ENCODE measurements around the gene ERAL1.
A peak's percentile ranks its signal among the peaks of the same experiment; 100 is the strongest.
"Not testable (repeated sequence)": the region's sequence is repeated elsewhere in the genome, so short reads cannot be mapped to it uniquely, and the experiment has no call there.

The ERAL1 gene

DNA sequence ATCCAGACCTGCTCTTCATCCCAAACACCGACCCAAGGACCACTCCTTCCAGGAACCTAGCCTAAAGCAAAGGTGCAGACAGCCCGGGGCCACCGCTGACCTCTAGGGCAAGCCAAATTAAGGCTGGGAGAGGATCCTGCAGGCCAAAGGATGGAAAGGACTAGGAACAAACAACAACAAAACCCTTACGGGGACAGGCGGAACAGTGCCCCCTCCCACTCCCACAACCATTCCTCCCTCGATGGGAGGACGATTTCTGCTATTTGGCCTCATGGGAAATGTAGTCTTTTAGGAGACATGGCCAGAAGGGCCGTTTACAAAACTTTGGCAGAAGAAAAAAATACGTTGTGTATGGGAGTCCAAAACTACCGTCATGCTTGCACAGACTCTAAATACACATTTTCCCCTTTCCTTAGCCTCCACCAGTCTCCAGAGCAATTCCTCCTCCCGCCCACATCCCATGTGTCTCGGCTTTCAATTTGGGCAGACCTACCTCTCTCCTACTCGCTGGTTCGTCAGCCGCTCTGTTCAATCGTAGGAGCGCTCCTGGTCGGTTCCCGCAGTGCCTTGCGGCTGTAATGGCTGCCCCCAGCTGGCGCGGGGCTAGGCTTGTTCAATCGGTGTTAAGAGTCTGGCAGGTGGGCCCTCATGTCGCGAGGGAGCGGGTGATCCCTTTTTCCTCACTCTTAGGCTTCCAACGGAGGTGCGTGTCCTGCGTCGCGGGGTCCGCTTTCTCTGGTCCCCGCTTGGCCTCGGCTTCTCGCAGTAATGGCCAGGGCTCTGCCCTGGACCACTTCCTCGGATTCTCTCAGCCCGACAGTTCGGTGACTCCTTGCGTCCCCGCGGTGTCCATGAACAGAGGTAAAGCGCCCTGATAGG is at the start of gene ERAL1:
Gene ERAL1 (plus strand): TSS at position 560 of the 879 bp plus-strand sequence. CDS start 19 bp downstream, at position 579.
- DNase-seq: peak; percentile 79

DNA sequence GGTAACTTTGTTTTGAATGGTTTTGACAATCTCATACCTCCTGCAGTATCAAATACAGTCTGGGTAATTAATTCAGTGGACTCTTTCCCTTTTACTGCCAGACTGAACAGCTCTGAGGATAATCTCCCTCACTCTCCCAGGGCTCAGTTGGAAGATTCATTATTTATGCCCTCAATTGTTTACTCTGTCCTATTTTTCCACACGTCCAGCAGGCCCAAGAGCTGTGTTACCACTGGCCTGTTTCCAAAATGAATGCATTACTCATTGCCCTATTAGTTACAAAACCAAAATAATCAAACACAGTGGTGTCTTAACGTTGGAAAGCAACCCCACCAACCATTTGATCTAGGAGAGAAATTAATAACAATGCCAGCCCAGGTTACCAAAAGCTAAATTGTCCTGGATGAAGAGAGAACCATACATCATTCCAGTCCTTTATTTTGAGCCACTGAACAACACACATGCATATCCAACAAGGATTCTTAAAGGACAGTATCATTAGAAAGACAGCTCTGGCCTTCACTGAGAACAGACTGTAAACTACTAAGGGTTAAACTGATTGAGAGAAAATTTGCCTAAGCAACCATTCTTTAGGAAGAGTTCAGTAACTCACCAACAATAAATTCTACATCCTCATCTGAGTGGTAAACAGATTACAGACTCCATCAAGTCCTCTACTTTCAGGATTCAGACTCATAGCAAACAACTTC is 46.7 kb upstream of the ERAL1 start:
- DNase-seq: no peak

DNA sequence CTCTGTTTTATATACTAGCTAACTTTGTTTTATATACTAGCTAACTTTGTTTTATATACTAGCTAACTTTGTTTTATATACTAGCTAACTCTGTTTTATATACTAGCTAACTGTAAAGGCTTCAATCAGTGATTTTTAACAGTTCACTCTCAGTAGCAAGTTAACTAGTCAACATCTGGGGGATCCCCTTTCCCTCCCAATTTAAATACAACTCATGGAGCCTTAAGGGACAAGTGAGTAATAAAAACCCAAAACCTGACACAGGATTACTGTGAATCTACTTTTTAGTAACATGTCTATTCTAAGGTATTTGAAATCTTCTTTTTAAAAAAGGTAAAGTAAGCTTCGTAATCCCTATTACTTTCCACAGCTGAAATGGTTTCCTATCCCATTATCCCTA is 44.4 kb upstream of the ERAL1 start:
- no peak for DNase-seq

DNA sequence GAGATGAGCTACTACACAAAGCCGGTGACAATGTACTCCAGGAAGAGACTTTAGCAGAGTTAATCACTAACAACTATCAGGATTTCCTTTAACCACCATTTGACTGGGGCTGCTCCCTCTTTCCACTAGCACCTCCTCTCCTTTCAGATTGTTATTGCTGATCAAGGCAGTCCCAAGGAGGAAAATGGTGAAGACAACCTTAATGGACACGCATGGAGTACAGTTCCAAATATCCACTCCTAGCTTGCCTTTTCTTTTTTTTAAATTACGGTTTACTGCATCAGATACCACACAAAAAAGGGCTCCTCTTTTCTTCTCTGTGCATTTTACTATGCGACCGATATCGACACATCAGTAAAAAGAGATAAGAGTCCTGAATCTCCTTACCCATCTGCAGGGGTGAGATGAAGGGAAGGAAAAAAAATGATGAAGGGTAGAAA is 43.1 kb upstream of the ERAL1 start:
- no peak for DNase-seq

DNA sequence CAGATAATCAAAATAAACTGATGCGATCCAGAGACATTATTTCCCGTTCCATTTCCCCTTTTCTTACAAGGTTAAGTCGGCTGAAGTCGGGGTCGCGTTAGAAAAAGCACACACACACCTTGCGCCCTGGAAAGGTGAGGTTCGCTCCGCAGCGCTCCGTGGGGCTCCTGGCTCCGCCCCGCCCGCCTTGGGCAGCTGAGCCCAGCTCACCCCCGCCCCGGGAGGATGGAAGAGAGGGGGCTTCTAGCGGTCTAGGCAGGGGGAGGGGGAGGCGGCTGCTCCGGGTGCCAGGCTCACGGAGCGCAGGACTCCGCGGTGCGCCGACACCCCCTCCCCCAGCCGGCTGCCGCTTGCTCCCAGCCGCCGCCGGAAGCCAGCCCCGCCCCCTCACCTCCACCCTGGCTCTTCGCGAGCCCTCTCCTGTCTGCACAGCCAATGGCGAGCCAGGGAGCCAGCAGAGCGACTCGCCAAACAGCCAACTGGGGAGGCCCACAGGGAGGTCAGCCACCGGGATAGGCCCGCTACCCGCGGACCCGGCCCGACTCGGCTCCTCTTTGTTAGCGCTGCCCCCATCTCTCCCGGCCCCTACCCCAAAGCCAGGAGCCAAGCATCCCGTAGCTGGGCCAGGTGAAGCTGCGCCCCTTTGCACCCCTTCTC is 42.6 kb upstream of the ERAL1 start:
- DNase-seq: peak; percentile 95

DNA sequence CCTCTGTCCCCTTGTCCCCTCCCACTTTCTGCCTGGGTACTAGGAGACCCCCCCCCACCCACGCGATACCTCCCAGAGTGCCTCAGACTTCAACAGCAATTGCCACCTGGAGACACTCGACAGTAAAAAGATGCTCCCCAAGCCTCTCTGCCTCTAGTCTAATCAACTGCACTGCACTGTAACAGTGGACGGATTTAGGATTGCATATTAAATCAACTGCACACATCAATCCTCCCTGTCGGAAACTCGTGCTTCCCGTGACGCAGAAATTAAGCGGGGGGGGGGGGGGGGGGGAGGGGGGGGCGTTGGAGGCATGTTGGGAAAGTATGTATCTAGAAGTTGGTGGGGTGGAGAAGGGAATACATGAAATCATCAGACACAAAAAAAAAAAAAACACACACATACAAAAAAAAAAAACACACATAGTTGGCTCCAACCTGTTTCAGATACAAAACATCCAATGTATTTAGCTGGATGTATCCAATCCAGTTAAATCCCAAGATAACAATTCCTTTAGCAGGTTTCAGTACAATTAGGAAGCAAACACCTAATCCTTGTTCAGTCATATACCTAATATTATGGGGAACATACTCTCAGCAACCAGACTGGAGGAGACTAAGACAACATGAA is 42.0 kb upstream of the ERAL1 start:
- DNase-seq: no peak

DNA sequence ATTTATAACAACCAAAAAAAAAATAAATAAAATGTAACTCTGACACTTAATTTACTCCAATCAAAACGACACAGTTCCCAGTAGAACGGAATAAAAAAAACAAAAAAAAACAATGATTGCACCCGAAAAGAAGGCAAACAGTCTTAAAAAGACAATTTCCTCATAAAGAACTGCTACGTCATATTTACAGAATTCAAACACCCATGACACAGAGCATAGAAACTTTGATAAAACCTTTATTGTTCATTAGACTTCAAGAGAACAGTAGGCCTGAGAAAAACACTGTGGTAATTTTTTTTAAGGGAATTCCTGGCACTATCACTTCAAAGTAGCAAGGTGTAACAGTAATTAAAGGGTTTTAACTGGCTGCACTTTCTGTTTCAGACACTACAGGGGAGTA is 38.3 kb upstream of the ERAL1 start:
- no peak for DNase-seq

DNA sequence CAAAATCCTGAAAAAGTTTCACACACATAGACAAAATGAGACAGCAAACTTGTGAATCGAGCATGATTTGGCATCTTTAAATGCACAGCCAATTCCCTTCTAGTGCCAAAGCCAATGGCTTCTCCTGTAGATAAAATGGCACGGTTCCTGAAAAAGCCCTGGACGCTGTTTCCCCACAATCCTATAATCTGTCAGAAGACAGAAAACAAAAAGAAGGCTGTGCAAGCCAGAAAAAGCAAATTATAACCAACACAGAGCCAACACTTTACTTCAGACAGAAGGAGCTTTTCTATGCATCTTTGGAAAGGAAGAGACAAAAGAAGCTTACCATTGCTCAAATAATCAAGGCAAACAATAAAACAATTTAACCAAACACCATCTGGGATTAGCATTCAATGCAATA is 36.0 kb upstream of the ERAL1 start:
- DNase-seq: no peak

DNA sequence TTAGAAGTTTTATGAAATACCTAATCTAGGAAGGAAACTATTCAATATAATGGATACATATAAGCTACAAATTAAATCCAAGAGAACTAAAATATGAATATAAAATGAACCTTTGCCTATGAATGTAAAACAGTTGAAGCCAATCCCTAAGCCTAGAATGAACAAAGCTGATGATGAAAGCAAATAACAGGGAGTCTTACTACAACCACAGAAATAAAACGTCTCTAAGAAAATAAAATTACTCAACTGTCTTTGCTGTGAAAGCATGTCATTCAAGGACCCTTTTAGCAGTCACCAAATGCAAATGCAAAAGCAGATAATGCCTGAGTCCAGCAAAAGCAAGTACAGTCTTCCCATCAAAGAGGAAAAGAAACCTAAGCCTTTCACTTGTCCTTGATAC is 35.2 kb upstream of the ERAL1 start:
- DNase-seq: no peak

DNA sequence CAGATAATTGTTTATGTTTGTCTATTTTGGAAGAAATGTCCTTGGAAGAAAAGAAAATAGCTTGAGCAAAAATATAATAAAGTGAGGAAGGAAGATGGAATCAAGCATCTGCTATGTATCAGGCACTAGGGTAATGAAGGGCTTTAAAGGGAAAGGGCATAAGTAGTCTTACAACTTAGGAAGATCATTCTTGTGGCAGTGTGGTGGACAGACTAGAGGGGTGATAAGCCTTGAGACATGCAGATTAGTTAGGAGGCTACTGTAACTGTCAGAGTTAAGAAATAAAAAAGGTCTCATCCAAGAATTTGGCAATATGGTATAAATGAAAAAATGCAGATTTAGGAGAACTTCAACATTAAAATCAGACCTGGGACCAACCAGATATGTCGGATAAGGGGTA is 27.1 kb upstream of the ERAL1 start:
- DNase-seq: no peak

DNA sequence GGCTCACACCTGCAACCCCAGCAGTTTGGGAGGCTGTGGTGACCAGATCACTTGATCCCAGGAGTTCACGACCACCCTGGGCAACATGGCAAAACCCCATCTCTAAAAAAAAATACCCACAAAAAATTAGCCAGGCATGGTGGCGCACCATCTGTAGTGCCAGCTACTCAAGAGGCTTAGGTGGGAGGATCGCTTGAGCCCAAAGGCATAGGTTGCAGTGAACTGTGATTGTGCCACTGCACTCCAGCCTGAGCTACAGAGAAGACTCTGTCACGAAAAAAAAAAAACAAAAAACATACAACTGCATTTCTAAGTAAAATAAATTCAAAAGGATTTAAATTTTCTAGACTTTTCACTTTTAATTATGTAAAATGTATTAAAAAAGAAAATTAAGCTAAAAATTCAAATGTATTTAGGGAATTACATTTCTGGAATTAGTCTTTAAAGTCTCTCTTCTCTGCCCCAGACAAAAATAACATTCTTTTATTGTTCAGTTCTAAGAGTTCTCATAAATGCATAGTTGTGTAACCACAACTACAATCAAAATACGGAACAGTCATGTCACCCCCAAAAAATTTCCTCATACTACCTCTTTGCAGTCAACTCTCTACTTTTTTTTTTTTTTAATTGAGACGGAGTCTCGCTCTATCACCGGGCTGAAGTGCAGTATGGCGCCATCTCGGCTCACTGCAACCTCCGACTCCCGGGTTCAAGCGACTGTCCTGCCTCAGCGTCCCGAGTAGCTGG is 26.3 kb upstream of the ERAL1 start:
- DNase-seq: no peak

DNA sequence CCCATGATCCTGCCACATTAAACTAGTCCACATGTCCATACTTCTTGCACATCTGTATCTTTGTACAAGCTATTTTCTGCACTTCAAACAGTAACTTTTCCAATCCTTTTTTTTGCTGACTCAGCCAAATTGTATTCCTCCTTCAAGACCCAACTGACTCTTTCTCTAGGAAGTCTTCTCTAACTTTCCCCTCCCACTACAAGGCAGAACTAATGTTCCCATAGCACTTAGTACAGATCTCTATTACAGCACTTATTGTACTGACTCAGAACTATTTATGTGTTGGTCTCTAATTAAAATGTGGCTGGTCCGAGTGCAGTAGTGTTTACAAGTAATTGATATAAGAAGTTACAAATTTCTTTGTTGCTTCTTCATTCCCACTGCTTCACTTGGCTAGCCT is 20.4 kb upstream of the ERAL1 start:
- DNase-seq: no peak

DNA sequence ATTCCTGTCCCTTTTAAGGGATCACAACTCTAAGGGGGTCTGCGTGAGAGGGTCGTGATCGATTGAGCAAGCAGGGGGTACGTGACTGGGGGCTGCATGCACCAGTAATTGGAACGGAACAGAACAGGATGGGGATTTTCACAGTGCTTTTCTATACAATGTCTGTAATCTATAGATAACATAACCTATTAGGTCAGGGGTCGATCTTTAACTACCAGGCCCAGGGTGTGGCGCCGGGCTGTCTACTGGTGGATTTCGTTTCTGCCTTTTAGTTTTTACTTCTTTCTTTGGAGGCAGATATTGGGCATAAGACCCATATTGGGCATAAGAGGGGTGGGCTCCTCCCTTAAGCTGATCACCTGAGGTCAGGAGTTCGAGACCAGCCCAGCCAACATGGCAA is 18.3 kb upstream of the ERAL1 start:
- not testable (repeated sequence) for DNase-seq

DNA sequence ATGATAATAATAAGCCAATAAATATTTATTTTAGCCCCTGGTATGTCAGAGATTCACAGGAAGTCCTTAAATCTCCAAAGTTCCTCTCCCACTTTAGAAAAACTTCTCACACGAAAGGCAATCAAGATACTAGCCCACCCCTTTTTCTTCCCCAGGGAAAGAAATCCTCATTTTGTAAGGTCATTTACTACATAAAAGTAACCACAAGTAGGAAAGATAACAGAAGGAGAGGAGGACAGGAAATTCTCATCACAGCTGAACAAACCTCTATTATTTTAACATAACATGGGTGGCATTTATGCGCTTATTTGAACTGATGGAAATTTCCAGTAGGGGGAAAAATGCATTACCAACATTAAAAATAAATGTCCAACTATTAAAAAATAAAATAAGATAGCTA is 15.6 kb upstream of the ERAL1 start:
- DNase-seq: no peak

DNA sequence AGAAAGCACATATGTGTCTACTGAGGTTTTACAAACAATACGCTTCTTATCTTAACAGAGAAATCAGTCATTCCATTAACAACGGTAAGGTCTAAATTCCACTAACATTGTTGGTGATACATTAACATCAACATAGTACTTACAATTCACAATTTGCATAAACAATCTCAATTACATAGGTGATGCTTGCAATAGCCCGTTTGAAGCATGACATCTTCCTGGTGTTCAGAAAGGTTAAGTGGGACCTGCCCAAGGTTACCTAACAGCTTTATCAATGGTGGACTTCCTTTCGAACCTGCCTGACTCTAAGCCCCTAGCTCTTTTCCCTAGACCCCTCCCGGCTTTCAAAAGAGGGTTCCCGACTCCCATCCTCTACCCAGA is 12.9 kb upstream of the ERAL1 start:
- DNase-seq: no peak

DNA sequence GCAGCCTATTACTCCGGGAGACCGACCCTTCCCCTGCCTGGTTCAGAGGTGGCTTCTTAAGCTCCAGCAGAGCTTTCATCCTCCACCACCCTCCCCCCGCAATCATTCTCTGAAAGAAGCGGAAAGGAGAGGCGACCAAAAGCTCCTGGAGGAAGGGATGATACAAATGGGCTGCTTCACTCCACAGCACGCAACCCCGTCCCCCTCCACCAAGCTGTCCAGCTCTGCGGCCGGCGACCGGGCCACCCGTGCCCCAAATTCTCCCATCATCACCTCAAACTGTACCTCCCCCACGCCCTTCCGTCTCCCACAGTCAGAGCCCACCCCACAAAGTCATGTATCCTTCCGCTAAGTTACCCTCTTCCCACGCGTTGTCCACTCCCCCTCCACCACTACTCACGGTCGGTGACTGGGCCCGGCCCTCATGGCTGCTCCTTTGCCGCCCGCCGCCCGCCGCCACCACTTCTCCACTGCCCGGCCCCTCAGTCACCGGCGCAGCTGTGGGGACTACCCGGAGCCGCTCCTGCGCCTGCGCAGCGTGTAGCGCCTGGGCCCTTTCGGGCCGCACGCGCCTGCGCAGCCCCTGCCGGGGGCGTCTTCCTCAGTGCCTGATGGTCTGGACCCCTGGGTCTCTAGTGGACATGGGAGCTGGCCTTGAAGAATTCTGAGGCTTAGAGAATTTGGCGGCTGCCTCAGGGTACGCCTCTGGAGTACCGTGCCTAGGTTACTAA is 12.4 kb upstream of the ERAL1 start, which contains the start of gene FAM222B:
Gene FAM222B (minus strand): TSS at position 509 of the 731 bp plus-strand sequence. CDS start 76,123 bp downstream, outside the sequence.
- peak; percentile 89 for DNase-seq

DNA sequence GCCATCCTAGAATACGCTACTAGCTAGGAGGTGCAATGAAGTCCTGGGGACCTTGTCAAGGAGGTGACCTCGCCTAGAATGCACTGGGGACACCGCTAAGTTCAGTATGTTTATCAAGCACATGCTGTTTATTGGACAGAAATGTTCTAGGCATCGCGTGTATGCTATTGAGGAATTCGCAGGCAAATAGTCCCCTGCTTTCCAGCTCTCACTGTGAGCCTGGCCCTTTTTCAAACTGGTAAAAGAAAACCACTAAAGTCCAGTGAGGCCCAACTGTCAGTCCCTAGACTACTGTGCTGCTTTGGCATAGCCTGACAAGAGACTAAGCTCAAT is 11.0 kb upstream of the ERAL1 start:
- DNase-seq: no peak

DNA sequence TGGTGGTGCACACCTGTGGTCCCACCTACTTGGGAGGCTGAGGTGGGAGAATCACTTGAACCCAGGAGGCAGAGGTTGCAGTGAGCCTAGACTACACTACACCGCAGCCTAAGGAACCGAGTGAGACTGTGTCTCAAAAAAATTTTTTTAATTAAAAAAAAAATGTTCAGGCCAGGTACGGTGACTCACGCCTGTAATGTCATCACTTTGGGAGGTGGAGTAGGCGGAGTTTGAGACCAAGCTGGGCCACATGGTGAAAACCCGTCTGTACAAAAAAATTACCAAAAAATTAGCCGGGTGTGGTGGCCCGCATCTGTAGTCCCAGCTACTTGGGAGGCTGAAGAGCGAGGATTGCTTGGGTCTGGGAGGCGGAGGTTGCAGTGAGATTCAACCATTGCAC is 8.6 kb upstream of the ERAL1 start:
- DNase-seq: no peak

DNA sequence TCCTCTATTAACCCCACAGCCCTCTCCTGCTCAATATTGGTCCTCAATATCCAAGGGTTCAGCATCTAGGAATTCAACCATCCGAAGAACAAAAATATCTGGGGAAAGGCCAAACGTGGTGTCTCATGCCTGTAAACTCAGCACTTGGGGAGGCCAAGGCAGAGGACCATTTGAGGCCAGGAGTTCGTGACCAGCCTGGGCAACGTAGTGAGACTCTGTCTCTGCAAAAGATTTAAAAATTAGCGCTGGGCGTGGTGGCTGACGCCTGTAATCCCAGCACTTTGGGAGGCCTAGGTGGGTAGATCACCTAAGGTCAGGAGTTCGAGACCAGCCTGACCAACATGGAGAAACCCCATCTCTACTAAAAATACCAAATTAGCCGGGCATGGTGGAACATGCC is 8.1 kb upstream of the ERAL1 start:
- not testable (repeated sequence) for DNase-seq

DNA sequence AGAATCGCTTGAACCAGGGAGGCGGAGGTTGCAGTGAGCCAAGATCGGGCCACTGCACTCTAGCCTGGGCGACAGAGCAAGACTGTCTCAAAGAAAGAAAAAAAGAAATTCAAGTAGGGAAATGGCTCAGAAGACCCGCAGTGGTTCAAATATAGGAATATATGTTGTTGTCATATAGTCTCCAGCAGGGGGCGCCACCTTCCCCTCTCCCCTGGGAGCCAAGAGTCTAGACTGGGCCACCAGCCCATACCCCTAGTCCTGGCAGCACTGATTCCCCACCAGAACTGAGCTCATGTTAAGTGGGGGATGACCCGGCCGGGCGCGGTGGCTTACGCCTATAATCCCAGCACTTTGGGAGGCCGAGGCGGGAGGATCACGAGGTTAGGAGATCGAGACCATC is 6.1 kb upstream of the ERAL1 start:
- peak; percentile 53 for DNase-seq

DNA sequence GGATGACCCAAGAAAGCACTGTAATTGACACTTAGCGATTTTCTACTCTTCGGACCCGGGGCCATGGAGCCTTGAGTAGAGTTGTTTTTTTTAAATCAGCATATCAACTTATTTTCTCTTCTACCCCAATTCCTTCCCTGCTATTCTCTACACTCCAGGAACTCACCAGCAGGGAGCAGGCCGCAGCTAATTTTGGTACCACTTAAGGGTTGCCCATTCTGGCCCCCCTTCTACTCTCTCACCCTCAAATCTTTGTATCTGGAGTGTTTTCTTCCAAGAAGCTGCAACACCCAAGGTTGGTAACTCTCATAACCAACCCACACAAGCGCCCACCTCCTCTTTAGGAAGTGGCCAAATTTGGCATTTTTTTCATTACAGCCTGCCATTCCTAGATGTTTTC is 5.5 kb upstream of the ERAL1 start:
- DNase-seq: no peak

DNA sequence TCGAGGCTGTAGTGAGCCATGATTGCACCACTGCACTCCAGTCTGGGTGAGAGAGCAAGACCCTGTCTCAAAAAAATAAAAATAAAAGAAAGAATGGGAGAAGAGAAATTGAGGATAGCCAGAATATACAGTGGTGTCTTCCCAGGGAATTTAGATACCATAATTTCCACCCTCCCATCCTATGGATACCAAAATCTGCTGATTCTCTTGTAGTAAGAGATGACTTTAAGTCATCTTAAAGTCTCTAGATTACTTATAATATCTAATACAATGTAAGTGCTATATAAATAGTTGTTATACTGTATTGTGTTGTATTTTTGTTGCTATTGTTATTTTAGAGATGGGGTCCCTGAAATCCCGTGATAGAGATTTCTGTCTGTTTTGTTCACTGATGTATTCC is 1.5 kb upstream of the ERAL1 start:
- no peak for DNase-seq
